Measurements from ENCODE around the gene SDR9C7.

The SDR9C7 gene

DNA sequence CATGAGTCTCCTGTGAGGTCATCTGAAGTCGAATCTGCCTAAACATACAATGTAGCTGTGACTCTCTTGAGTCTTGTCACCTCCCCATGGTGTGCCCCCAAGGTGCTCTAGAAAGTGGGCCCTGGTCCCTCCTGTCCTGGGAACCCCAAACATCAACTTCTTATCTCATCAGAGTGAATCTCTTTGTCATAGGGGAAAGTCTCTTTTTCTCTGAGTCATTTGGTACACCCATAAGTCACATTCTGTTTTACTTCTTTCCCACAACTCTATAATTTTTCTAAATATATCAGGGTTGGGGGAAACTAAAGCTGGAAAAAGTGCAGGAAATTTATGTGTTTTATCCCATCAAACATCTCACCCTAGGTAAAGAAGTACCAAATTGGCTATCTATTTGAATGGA lies 12.9 kb downstream of the SDR9C7 start:
- TF ChIP-seq FOXP2 (optimal IDR thresholded peaks at IDR 0.05; ENCODE audit: borderline replicate concordance, extremely low read depth, extremely low read length, insufficient read depth) (no peak), REST (IDR thresholded peaks at IDR 0.05; ENCODE audit: insufficient read depth in 1 of 2, low read depth in 2 of 2, low read length in 2 of 2) (no peak), TAF1 (IDR thresholded peaks at IDR 0.05; ENCODE audit: borderline replicate concordance, insufficient read depth, low read length) (no peak), SIN3A (IDR thresholded peaks at IDR 0.05; ENCODE audit: borderline replicate concordance, insufficient read depth, low read length) (no peak), POLR2AphosphoS5 (IDR thresholded peaks at IDR 0.05; ENCODE audit: low read depth, low read length) (no peak)

GRCh38 chr12:56916996-56917333 lies 17.2 kb downstream of the SDR9C7 start:
- TF ChIP-seq TAF1 (IDR thresholded peaks at IDR 0.05; ENCODE audit: borderline replicate concordance, insufficient read depth, low read length) (no peak), FOXP2 (optimal IDR thresholded peaks at IDR 0.05; ENCODE audit: borderline replicate concordance, extremely low read depth, extremely low read length, insufficient read depth) (no peak)

GRCh38 chr12:56916296-56916995 lies 17.8 kb downstream of the SDR9C7 start:
- TF ChIP-seq TAF1 (IDR thresholded peaks at IDR 0.05; ENCODE audit: borderline replicate concordance, insufficient read depth, low read length) (no peak), SIN3A (IDR thresholded peaks at IDR 0.05; ENCODE audit: borderline replicate concordance, insufficient read depth, low read length) (no peak), REST (IDR thresholded peaks at IDR 0.05; ENCODE audit: insufficient read depth in 1 of 2, low read depth in 2 of 2, low read length in 2 of 2) (no peak), FOXP2 (optimal IDR thresholded peaks at IDR 0.05; ENCODE audit: borderline replicate concordance, extremely low read depth, extremely low read length, insufficient read depth) (no peak), POLR2AphosphoS5 (IDR thresholded peaks at IDR 0.05; ENCODE audit: low read depth, low read length) (no peak)

DNA sequence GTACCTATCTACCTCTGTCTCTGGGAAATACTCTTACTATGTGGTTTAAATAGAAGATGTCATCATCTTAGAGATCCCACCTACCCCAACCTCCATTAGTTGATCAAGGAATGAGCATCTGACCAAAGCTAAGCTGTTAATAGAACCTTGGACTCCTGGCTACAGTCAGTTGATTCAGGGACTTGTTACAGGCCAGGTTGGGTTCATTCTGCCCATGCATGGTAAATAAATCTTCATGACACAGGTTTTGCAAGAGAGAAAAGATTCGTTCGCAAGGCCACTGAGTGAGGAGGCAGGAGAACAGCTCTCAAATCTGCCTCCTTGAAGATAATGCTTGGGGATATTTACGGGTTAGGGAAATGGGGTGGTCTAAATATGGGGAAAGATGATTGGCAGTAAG lies 19.5 kb downstream of the SDR9C7 start:
- TF ChIP-seq FOXP2 (optimal IDR thresholded peaks at IDR 0.05; ENCODE audit: borderline replicate concordance, extremely low read depth, extremely low read length, insufficient read depth), result no peak
- TF ChIP-seq REST (IDR thresholded peaks at IDR 0.05; ENCODE audit: insufficient read depth in 1 of 2, low read depth in 2 of 2, low read length in 2 of 2), result no peak
- no peak for TF ChIP-seq SIN3A (IDR thresholded peaks at IDR 0.05; ENCODE audit: borderline replicate concordance, insufficient read depth, low read length)

GRCh38 chr12:56914256-56914655 lies 20.0 kb downstream of the SDR9C7 start:
- TF ChIP-seq SIN3A (IDR thresholded peaks at IDR 0.05; ENCODE audit: borderline replicate concordance, insufficient read depth, low read length) (no peak), REST (IDR thresholded peaks at IDR 0.05; ENCODE audit: insufficient read depth in 1 of 2, low read depth in 2 of 2, low read length in 2 of 2) (no peak), TAF1 (IDR thresholded peaks at IDR 0.05; ENCODE audit: borderline replicate concordance, insufficient read depth, low read length) (no peak)
